T-helper 17 cell (primary cell): ENCODE measurements around the gene FAM118A. TPM values are rescaled to one million over a fixed set of nuclear protein-coding genes. Genes with fewer than 3 reads are reported as not detected.
"Not testable (repeated sequence)": the region's sequence is repeated elsewhere in the genome, so short reads cannot be mapped to it uniquely, and the experiment has no call there.

Experiments used
- ATAC-seq: fragments of 150-1000 bp; cut with Tn5 transposase; 2 replicates; pipeline ENCODE4 v1.10.0; 2021; ENCODE audit warnings: mild to moderate bottlenecking, moderate library complexity
- DNase-seq, 3 donors: peaks; one replicate each; pipeline versions ENCODE4 v3.0.0 to v3.0.0-alpha.2; 2020 to 2021
- H3K9me3 ChIP-seq: one replicate; pipeline ENCODE4 v1.7.0; 2013; ENCODE audit warnings: low read length, mild to moderate bottlenecking; ENCODE audit not compliant: control insufficient read depth, poor library complexity, severe bottlenecking
- H3K27ac Mint-ChIP-seq: one replicate; pipeline ENCODE4 v1.8.0; 2022; ENCODE audit warnings: mild to moderate bottlenecking, moderate library complexity, mixed read lengths
- H3K27me3 Mint-ChIP-seq: one replicate; pipeline ENCODE4 v1.8.0; 2022; ENCODE audit warnings: mixed read lengths
- H3K36me3 Mint-ChIP-seq: one replicate; pipeline ENCODE4 v1.8.0; 2022; ENCODE audit warnings: low read depth, mixed read lengths
- H3K4me1 Mint-ChIP-seq: one replicate; pipeline ENCODE4 v1.8.0; 2022; ENCODE audit warnings: mild to moderate bottlenecking, mixed read lengths
- H3K4me3 Mint-ChIP-seq: one replicate; pipeline ENCODE4 v1.8.0; 2022; ENCODE audit warnings: mild to moderate bottlenecking, moderate library complexity, mixed read lengths
- total RNA-seq, 4 donors: library from RNA in 2 of 4; stranded (reverse) in 2 of 4; gene quantifications; one replicate each; pipeline ENCODE4 v1.2.3 and lab custom pipeline; 2022 to 2026

The FAM118A gene
- total RNA-seq = 100 to 1,000 TPM; 162 to 200 TPM
- 60.3 to 110 reads per million in 2 donors for total RNA-seq (lab: John Stamatoyannopoulos, UW)

- ATAC-seq (peak; percentile 91), DNase-seq (peak; percentile 93 to 100 (median 94))
- Mint-ChIP-seq H3K36me3 (no peaks in the 10 kb centered on the region), H3K4me3 (peak within 1 kb of the TSS; percentile 93), H3K27ac (peak within 1 kb of the TSS; percentile 100), H3K27me3 (no peaks in the 10 kb centered on the region), H3K4me1 (peaks cover 42% of the 10 kb centered on the region)
- H3K9me3 ChIP-seq = no peaks in the 10 kb centered on the region
Observed at GRCh38 chr22:45309422-45310227, at the start of gene FAM118A. FAM118A (plus strand) TSS chr22:45309934; CDS start chr22:45322380, 12,446 bp downstream.

- not testable (repeated sequence) for ATAC-seq
Observed at GRCh38 chr22:45260395-45260759, 49.4 kb upstream of the FAM118A start.

GRCh38 chr22:45261407-45262088 is 48.2 kb upstream of the FAM118A start:
- Mint-ChIP-seq H3K4me3 (no peak overlapping the region), H3K27me3 (peaks cover 38% of the 10 kb centered on the region), H3K4me1 (peaks cover 2% of the 10 kb centered on the region), H3K27ac (no peak overlapping the region), H3K36me3 (peaks cover 2% of the 10 kb centered on the region)
- ATAC-seq (no peak), DNase-seq (no peak)
- no peaks in the 10 kb centered on the region for H3K9me3 ChIP-seq

More at GRCh38 chr22:45260395-45260759, 49.4 kb upstream of the FAM118A start:
- peaks cover 34% of the 10 kb centered on the region for H3K27me3 Mint-ChIP-seq
- not testable (repeated sequence) for H3K9me3 ChIP-seq, H3K36me3 Mint-ChIP-seq, H3K4me1 Mint-ChIP-seq, DNase-seq, H3K4me3 Mint-ChIP-seq, H3K27ac Mint-ChIP-seq

GRCh38 chr22:45262195-45262930 is 47.4 kb upstream of the FAM118A start:
- Mint-ChIP-seq H3K4me1 (peaks cover 2% of the 10 kb centered on the region), H3K27me3 (peaks cover 38% of the 10 kb centered on the region), H3K4me3 (no peak overlapping the region), H3K36me3 (peaks cover 2% of the 10 kb centered on the region), H3K27ac (no peak overlapping the region)
- no peaks in the 10 kb centered on the region for H3K9me3 ChIP-seq
- ATAC-seq = no peak
- DNase-seq = no peak

DNA sequence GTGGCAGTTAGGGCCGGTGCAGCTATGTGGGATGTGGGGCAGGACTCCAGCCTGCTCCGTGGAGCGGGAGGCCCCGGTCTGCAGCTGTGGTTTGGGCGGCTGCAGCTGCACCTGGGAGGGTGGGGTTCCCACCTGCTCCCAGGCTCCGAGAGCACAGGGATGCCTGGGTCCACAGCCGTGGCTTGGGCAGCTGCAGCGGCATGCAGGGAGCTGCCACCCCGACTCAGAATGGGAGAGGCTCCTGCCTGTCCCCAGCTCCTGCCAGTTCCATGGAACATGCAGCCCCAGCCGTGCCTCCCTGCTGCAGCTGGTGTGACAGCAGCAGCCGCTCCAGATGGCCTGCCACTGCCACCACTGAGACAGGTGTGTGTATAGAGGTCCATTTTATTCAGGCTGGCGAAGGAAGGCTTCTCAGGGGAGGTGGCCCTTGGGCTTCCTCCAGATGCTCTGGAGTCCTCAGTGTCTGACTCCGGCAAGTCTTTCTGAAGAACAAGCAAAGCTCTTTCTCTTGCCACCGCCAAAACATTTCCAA is 46.7 kb upstream of the FAM118A start:
- Mint-ChIP-seq H3K4me3 (no peak overlapping the region), H3K4me1 (peaks cover 2% of the 10 kb centered on the region), H3K27ac (no peak overlapping the region), H3K27me3 (peaks cover 38% of the 10 kb centered on the region), H3K36me3 (peaks cover 2% of the 10 kb centered on the region)
- H3K9me3 ChIP-seq = no peaks in the 10 kb centered on the region
- DNase-seq (no peak), ATAC-seq (peak; percentile 12)

GRCh38 chr22:45263463-45264269 is 46.1 kb upstream of the FAM118A start:
- DNase-seq (no peak), ATAC-seq (peak; percentile 73)
- H3K36me3 Mint-ChIP-seq = peaks cover 2% of the 10 kb centered on the region
- H3K9me3 ChIP-seq = no peaks in the 10 kb centered on the region
- H3K4me1 Mint-ChIP-seq = peaks cover 4% of the 10 kb centered on the region
- H3K27ac Mint-ChIP-seq = no peak overlapping the region
- H3K27me3 Mint-ChIP-seq = peaks cover 38% of the 10 kb centered on the region
- H3K4me3 Mint-ChIP-seq = no peak overlapping the region

DNA sequence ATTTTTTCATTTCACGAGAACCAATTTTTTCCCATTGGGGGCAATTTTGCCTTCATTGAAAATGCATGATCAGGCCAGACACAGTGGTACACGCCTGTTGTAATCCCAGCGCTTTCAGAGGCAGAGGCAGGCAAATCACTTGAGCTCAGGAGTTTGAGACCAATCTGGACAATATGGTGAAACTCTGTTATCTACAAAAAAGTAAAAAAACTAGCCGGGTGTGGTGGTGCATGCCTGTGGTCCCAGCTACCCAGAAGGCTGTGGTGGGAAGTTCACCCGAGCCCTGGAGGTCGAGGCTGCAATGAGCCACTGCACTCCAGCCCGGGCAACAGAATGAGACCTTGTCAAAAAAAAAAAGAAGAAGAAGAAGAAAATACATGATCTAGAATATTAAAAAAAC is 44.2 kb upstream of the FAM118A start:
- peaks cover 14% of the 10 kb centered on the region for H3K4me1 Mint-ChIP-seq

DNA sequence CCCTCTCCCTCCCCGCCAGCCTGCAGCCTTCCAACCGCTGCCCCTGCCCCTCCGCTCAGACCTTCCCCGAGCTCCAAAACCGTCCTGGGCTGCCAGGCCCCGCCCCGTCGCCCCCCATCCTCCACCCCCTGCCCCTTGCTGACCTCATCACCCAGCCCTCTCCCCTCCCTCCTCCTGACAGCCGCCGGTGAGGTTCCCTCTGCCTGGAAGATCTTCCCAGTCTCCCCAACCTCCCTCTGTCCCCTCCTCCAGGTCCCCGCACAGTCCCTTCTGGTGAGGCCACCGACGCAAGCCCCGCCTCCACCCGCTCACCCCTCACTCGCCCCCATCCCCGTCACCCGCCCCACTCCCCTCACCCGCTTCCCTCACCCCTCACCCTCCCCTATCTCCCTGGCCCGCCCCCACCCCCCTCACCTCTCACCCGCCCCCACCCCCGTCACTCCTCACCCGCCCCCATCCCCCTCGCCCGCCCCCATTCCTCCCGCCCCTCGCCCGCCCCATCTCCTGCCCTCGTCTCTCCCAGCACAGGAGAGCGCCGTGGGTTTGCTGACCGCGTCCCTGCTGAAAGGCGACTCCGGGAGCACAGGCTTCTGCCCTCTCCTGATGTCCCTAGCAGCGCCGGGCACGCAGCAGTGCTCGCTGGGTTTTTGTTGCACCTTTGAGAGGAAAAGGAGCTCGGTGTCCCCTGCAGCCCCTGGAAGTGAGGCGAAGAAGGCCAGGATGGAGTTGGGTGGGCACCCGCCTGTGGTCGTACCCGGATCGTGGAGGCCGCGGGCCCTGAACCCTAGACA is 41.4 kb upstream of the FAM118A start:
- peaks cover 2% of the 10 kb centered on the region for H3K36me3 Mint-ChIP-seq
- peak; percentile 14 to 42 (median 31) for DNase-seq
- H3K27ac Mint-ChIP-seq = no peak overlapping the region
- H3K4me3 Mint-ChIP-seq = peak overlapping the region; percentile 85
- H3K4me1 Mint-ChIP-seq = peaks cover 14% of the 10 kb centered on the region
- no peaks in the 10 kb centered on the region for H3K9me3 ChIP-seq
- H3K27me3 Mint-ChIP-seq = peaks cover 25% of the 10 kb centered on the region
- peak; percentile 26 for ATAC-seq

More for the DNA sequence above, 44.2 kb upstream of the FAM118A start:
- no peak for ATAC-seq
- Mint-ChIP-seq H3K27me3 (peaks cover 42% of the 10 kb centered on the region), H3K27ac (no peak overlapping the region), H3K36me3 (peaks cover 2% of the 10 kb centered on the region), H3K4me3 (no peak overlapping the region)
- DNase-seq = no peak
- H3K9me3 ChIP-seq = no peaks in the 10 kb centered on the region

GRCh38 chr22:45268958-45269844 is 40.5 kb upstream of the FAM118A start:
- H3K27me3 Mint-ChIP-seq = peaks cover 24% of the 10 kb centered on the region
- peak; percentile 99 for ATAC-seq
- H3K36me3 Mint-ChIP-seq = no peaks in the 10 kb centered on the region
- DNase-seq = peak; percentile 90 to 98 (median 94)
- peak overlapping the region; percentile 74 for H3K27ac Mint-ChIP-seq
- peaks cover 12% of the 10 kb centered on the region for H3K4me1 Mint-ChIP-seq
- peak overlapping the region; percentile 86 for H3K4me3 Mint-ChIP-seq
- no peaks in the 10 kb centered on the region for H3K9me3 ChIP-seq

- ATAC-seq = no peak
- Mint-ChIP-seq H3K4me1 (peaks cover 12% of the 10 kb centered on the region), H3K4me3 (peak overlapping the region; percentile 86), H3K27me3 (peaks cover 25% of the 10 kb centered on the region), H3K27ac (peak overlapping the region; percentile 74), H3K36me3 (no peaks in the 10 kb centered on the region)
- DNase-seq = no peak
- no peaks in the 10 kb centered on the region for H3K9me3 ChIP-seq
Observed at GRCh38 chr22:45270095-45271020, 39.4 kb upstream of the FAM118A start.
